Glomerular visceral epithelial cell (primary cell): ENCODE results near the gene DCAF5.
A peak's percentile ranks its signal among the peaks of the same experiment; 100 is the strongest.

Source experiments
- DNase-seq: peaks from one replicate; pipeline ENCODE4 v3.0.0-alpha.2; 2016; ENCODE audit errors: extremely low spot score

Gene DCAF5

DNA sequence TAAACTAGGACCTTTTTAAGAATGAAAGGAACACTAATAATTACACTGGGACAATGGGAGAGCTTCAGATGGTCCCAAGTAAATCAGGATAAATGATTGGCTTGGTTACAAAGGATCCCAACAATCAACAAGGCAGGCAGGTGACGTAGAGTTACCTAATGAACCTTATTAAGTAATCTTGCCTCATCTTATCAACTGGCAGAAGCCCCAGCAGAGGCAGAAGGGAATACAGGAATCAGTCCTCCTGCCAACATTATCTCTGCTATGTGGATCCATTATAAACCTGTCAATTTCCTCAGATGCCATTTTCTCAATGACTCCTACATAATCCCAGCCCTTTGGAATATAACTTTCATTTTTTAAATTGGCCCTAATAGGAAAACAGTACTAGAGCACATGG lies 11.4 kb downstream of the DCAF5 start:
- no peak for DNase-seq

- no peak for DNase-seq
Observed at GRCh38 chr14:69139743-69140142, 13.2 kb downstream of the DCAF5 start.

DNA sequence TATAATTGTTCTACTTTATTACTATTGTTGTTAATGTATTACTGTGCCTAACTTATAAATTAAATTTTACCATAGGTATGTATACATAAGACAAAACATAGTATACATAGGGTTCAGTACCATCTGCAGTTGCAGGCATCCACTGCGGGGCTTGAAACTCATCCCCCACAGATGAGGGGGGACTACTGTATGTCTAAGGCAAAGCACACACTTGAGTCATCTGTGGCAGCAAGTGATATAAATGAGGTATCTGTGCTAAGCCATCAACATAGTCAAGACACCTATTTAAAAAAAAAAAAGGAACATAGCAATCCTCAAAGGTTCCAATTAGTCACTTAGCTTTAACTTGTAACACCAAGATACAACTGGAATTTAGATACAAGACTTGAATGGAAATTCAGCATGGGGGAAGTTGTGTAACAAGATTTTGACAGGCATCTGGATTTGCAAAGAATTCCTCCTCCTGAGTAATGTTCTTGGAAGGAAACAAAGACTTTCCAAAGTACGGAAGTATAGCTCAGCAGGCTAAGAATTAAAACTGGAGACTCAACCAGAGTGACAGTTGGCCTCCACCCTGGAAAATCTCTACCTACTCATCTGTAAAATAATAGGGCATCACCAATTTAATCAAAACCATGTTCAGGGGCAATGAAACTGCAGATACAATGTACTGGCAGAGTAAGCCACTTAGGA lies 14.9 kb downstream of the DCAF5 start:
- DNase-seq, result no peak

- no peak for DNase-seq
Observed at GRCh38 chr14:69137416-69137815, 15.5 kb downstream of the DCAF5 start.

GRCh38 chr14:69135133-69135532 lies 17.8 kb downstream of the DCAF5 start:
- DNase-seq, result no peak

- DNase-seq, result peak; percentile 59
Observed at GRCh38 chr14:69133206-69134125, 19.5 kb downstream of the DCAF5 start.

GRCh38 chr14:69132513-69133181 lies 20.3 kb downstream of the DCAF5 start:
- DNase-seq, result peak; percentile 36

DNA sequence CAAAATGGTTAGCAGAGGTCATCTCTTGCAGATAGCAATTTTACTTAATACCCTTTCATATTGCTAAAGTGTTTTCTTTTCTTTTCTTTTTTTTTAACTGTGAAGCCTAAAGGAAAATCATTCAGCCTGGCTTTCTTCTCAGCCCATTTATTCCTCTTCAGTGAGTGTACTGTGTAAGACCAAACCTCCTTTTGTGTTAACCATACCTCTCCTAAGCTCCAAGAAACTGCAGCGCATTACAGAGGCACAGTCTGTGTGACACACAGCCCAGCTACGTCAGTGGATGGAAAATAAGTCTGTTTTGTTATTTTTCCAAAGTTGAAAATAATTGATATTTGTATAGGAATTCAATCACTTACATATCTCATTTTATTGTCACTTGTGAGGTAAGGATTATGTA lies 21.7 kb downstream of the DCAF5 start:
- DNase-seq, result no peak

DNA sequence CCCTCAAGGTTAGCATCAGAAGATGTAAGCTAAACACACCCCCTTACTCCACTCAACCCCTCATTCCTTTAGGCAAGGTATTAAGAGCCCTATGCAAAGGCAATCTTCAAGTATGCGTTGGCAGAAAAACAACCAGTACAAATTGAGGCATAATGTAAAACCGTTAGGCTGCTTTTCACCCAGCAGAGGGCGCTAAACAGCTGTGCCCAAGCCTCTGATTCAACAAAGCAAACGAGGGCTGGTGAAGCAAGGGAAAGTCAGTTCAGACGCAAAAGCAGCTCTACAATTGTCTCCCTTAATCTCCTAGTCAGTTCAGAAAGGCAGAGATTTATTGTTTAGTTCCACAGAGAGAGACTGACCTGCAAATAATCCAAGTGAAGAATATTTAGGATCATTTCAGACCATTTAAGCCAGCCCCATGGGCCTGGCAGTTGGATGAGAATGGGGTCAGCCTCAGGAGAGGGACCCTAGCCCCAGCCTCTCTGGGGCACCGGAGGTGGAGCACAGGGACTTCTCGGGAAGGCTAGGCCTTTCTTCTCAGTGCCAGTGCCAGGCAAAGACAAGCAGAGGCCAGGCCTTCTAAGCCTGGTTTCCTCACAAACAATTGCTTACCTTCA lies 23.5 kb downstream of the DCAF5 start:
- peak; percentile 80 for DNase-seq

DNA sequence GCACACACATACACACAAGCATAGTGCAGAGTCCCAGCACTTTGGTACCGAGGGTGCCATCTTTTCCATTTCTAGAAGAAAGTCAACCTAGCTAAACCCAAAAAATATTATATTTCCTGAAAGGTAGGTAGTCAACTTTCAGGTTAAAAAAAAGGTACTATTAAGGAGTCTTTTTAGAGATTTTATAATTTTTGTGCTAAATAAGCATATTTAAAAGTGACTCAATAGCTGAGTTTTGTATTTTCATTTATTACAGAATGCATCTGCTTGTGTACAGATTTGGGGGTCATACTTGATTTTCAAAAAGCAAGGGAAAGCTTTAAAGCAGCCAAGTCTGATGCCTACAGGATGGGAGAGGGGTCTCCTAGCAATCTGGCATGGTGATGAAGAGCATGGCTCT lies 34.6 kb downstream of the DCAF5 start:
- no peak for DNase-seq

- no peak for DNase-seq
Observed at GRCh38 chr14:69117020-69117767, 35.7 kb downstream of the DCAF5 start.

GRCh38 chr14:69115407-69116185 lies 37.3 kb downstream of the DCAF5 start:
- DNase-seq, result no peak

DNA sequence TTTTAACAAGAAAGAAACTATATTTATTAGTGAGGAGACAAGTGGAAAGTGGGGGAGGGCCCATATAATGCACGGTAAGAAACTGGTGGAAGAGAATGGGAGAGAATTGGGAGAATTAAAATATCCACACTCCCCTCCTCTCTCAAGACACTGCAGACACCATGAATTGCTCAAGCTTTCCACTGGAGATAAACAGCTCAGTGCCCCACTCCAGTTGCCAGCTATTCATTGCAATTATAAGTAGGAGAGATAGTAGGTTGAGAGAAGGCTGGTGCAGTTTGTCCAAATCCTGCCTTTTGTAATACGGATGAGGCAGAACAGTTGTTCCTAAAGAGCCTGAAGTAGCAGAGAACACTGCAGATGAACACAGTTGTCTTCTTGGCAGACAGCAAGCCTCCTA lies 38.2 kb downstream of the DCAF5 start:
- no peak for DNase-seq

GRCh38 chr14:69108358-69108757 lies 44.6 kb downstream of the DCAF5 start:
- DNase-seq, result no peak

DNA sequence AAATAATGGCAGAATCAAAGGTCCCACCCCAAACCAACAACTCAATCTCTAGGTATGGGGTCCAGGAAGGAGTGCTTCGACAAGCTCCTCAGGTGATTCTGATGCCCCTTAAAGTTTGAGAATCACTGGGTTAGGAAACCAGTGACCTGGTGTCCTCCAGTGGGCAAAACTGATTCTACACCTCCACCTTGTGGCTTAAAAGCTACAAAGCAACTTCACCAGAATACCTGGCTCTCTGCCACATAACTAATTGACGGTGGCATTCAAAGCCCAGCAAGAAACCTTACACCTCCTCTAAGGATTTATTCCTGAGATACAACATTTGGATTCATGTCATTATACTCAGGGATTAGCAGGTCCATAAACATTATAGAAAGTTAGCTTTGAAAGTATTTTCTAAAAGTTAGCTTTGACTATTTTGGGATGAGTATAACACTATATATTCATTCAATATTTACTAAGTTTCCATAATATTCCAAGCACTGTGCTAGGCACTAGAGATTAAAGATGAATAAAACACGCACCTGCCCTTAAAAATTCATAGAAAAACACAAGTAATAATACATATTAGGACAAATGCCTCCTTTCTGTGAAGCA lies 45.4 kb downstream of the DCAF5 start:
- DNase-seq, result peak; percentile 73

- DNase-seq, result no peak
Observed at GRCh38 chr14:69106451-69106850, 46.5 kb downstream of the DCAF5 start.

- peak; percentile 49 for DNase-seq
Observed at GRCh38 chr14:69105326-69105725, 47.6 kb downstream of the DCAF5 start.

GRCh38 chr14:69101331-69101826 lies 51.5 kb downstream of the DCAF5 start:
- peak; percentile 61 for DNase-seq

GRCh38 chr14:69097974-69098373 lies 54.9 kb downstream of the DCAF5 start:
- no peak for DNase-seq
